IPS-18c (cell line): ENCODE results near the gene KNOP1.
"Not testable (repeated sequence)": the region's sequence is repeated elsewhere in the genome, so short reads cannot be mapped to it uniquely, and the experiment has no call there.

Experiments used
- H3K4me3 ChIP-seq: 2 replicates; pipeline ENCODE4 v1.7.0; 2013; ENCODE audit warnings: low read depth, mild to moderate bottlenecking, low read length, moderate library complexity; ENCODE audit not compliant: insufficient read depth
- H3K9me3 ChIP-seq: one replicate; pipeline ENCODE4 v1.6.1; 2013; ENCODE audit warnings: mild to moderate bottlenecking, low read length, moderate library complexity; ENCODE audit not compliant: control insufficient read depth, insufficient read depth

Gene KNOP1

GRCh38 chr16:19698480-19699465 is 19.3 kb downstream of the KNOP1 start:
- H3K9me3 ChIP-seq = no peaks in the 10 kb centered on the region
- no peak overlapping the region for H3K4me3 ChIP-seq

GRCh38 chr16:19697756-19698318 is 20.2 kb downstream of the KNOP1 start:
- H3K4me3 ChIP-seq = no peak overlapping the region
- no peaks in the 10 kb centered on the region for H3K9me3 ChIP-seq

- no peak overlapping the region for H3K4me3 ChIP-seq
These were observed 21.1 kb downstream of the KNOP1 start for GRCh38 chr16:19696961-19697360.

GRCh38 chr16:19696328-19696727 is 21.7 kb downstream of the KNOP1 start:
- no peak overlapping the region for H3K4me3 ChIP-seq

More at GRCh38 chr16:19696961-19697360, 21.1 kb downstream of the KNOP1 start:
- H3K9me3 ChIP-seq = no peaks in the 10 kb centered on the region

GRCh38 chr16:19694989-19695388 is 23.0 kb downstream of the KNOP1 start:
- Histone ChIP-seq H3K9me3 (no peaks in the 10 kb centered on the region), H3K4me3 (no peak overlapping the region)

More at GRCh38 chr16:19696328-19696727, 21.7 kb downstream of the KNOP1 start:
- H3K9me3 ChIP-seq = no peaks in the 10 kb centered on the region

- Histone ChIP-seq H3K4me3 (no peak overlapping the region), H3K9me3 (no peaks in the 10 kb centered on the region)
These were observed 26.8 kb downstream of the KNOP1 start for GRCh38 chr16:19691161-19691711.

GRCh38 chr16:19690196-19690595 is 27.8 kb downstream of the KNOP1 start:
- Histone ChIP-seq H3K4me3 (no peak overlapping the region), H3K9me3 (no peaks in the 10 kb centered on the region)

GRCh38 chr16:19689342-19689741 is 28.7 kb downstream of the KNOP1 start:
- no peak overlapping the region for H3K4me3 ChIP-seq
- H3K9me3 ChIP-seq = no peaks in the 10 kb centered on the region

GRCh38 chr16:19688396-19689024 is 29.5 kb downstream of the KNOP1 start:
- Histone ChIP-seq H3K9me3 (no peaks in the 10 kb centered on the region), H3K4me3 (no peak overlapping the region)

- no peak overlapping the region for H3K4me3 ChIP-seq
- no peaks in the 10 kb centered on the region for H3K9me3 ChIP-seq
These were observed 30.7 kb downstream of the KNOP1 start for GRCh38 chr16:19687279-19687678.

GRCh38 chr16:19685176-19685575 is 32.9 kb downstream of the KNOP1 start:
- no peak overlapping the region for H3K4me3 ChIP-seq
- no peaks in the 10 kb centered on the region for H3K9me3 ChIP-seq

GRCh38 chr16:19683453-19684236 is 34.4 kb downstream of the KNOP1 start:
- Histone ChIP-seq H3K4me3 (no peak overlapping the region), H3K9me3 (no peaks in the 10 kb centered on the region)

GRCh38 chr16:19681637-19682036 is 36.4 kb downstream of the KNOP1 start:
- H3K4me3 ChIP-seq = no peak overlapping the region
- no peaks in the 10 kb centered on the region for H3K9me3 ChIP-seq

GRCh38 chr16:19680881-19681340 is 37.1 kb downstream of the KNOP1 start:
- no peak overlapping the region for H3K4me3 ChIP-seq
- no peaks in the 10 kb centered on the region for H3K9me3 ChIP-seq

- not testable (repeated sequence) for H3K9me3 ChIP-seq, H3K4me3 ChIP-seq
These were observed 38.7 kb downstream of the KNOP1 start for GRCh38 chr16:19679281-19679680.

- Histone ChIP-seq H3K4me3 (no peak overlapping the region), H3K9me3 (no peaks in the 10 kb centered on the region)
These were observed 39.2 kb downstream of the KNOP1 start for GRCh38 chr16:19678804-19679203.

- no peak overlapping the region for H3K4me3 ChIP-seq
These were observed 40.6 kb downstream of the KNOP1 start for GRCh38 chr16:19677402-19677801.

More at GRCh38 chr16:19677402-19677801, 40.6 kb downstream of the KNOP1 start:
- H3K9me3 ChIP-seq = no peaks in the 10 kb centered on the region
